Stimulated activated CD8-positive, alpha-beta memory T cell treated with anti-CD3 and anti-CD28 coated beads, Interleukin-4, amount 100 ng/mL, for 24 hours (primary cell): Measurements from ENCODE around the gene CLEC11A.
A peak's percentile ranks its signal among the peaks of the same experiment; 100 is the strongest.

Experiments
- DNase-seq: peaks from one replicate; pipeline ENCODE4 v3.0.0-alpha.2; 2020; ENCODE audit warnings: low read depth

The CLEC11A gene, protein sequence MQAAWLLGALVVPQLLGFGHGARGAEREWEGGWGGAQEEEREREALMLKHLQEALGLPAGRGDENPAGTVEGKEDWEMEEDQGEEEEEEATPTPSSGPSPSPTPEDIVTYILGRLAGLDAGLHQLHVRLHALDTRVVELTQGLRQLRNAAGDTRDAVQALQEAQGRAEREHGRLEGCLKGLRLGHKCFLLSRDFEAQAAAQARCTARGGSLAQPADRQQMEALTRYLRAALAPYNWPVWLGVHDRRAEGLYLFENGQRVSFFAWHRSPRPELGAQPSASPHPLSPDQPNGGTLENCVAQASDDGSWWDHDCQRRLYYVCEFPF

DNA sequence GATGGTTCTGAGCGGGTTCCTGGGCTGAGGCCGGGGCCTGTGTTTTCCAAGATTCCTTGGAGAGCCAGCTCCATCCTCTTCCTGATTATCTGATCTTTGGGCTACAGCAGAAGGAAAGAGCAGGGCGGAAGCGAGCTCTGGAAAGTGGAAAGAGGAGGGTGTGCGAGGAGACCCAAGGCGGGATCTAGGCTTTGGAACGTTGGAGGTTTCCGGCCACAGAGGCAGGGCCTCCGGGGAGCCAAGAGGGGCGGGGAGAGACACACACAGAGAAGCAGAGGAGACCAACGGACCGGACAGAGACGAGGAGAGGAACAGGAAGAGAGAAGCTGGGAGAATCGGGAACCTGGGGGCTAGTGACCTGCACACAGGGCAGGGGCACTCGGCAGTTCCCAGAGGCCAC lies at the start of gene CLEC11A:
Gene CLEC11A, plus strand, starts transcription at position 296 of the 400 bp plus-strand sequence. CDS start 162 bp downstream, outside the sequence.
- DNase-seq = no peak

DNA sequence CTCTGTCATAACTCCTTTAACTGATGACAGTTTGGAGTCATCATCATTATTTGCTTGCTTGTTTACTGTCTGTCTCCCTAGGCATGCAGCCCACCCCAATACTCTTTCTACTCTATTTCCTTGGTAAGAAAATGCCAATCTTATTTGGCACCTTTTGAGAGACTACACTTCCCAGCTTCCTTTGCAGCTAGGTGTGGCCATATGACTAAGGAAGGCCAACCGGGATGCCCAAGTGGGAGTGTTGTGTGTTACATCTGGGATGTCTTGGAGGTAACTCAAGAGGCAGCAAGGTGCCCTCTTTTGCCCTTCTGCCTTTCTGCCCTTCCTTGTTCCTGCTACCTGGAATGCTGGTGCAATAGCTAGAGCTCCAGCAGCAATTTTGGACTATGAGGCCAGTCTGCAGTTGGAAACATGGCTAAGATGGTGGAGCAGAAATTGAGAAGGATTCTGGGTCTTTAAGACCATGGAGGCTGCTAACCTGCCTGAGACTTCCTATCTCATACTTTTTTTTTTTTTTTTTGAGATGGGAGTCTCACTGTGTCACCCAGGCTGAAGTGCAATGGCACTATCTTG lies 46.5 kb upstream of the CLEC11A start:
- DNase-seq = no peak

DNA sequence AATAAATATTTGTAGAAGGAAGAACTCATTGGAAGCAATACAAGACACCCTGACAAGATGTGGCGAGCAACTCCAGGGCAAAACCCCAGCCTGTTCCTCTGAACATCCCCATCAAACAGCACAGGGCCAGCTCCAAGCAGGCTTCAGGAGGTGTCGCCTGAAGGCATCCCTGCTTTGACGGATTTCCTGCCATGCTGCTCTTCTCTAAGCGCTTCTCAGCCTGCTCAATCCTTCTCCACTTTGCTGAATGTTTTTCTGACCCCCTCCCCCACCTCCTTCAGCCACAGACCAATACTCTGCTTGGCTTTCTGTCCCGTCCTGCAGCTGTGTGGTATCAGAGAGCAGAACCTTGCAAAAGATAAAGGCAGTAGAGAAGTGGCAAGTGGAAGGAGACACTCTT lies 45.5 kb upstream of the CLEC11A start:
- DNase-seq = no peak

DNA sequence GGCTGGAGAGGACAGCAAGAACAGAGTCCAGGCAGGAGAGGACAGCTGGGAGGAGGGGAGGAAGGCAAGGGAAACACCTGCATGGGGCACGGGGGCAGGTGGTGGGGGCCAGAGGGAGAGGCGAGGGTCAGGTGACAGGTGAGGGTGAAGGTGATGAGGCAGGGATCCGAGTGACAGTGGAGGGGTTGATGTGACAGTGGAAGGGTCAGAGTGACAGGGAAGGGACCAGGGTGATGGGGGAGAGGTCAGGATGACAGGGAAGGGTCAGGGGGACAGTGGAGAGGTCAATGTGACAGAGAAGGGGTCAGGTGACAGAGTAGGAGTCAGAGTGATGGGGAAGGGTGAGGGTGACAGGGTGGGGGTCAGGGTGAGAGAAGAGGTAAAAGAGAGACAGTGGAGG lies 44.8 kb upstream of the CLEC11A start:
- no peak for DNase-seq

DNA sequence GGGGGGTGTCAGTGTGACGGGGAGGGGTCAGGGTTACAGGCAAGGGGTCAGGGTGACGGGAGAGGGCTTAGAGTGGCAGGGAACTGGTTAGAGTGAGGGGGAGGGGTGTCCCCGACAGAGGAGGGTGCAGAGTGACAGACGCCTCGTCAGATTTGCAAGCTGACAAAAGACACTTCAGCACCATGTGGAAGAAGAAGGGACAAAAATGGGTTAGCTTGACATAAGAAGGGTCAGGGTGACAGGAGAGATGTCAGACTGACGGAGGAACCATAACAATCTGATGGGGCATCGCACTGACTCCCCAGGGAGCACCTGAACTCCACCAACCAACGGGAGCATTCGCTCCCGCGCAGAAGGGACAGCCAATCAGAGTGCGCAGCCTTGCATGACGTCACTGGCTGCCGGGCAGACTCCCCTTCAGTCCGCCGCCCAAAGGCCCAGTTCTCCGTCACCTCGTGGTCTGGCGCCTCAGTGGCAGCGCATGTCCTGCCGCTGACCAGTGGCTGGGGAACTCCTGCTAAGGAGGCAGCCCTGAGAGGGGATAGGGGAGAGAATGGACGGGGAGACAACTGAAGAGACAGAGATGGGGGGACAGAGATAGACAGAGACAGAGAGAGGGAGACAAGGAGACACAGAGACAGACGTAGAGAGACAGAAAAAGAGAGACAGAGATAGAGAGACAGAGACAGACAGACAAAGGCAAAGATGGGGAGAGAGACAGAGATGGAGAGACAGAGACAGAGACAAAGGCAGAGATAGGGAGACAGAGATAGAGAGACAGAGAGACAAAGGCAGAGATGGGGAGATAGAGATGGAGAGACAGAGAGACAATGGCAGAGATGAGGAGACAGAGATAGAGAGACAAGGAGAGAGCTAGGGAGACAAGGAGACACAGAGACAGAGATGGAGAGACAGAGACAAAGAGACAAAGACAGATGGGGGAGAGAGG lies 43.7 kb upstream of the CLEC11A start:
- peak; percentile 64 for DNase-seq

DNA sequence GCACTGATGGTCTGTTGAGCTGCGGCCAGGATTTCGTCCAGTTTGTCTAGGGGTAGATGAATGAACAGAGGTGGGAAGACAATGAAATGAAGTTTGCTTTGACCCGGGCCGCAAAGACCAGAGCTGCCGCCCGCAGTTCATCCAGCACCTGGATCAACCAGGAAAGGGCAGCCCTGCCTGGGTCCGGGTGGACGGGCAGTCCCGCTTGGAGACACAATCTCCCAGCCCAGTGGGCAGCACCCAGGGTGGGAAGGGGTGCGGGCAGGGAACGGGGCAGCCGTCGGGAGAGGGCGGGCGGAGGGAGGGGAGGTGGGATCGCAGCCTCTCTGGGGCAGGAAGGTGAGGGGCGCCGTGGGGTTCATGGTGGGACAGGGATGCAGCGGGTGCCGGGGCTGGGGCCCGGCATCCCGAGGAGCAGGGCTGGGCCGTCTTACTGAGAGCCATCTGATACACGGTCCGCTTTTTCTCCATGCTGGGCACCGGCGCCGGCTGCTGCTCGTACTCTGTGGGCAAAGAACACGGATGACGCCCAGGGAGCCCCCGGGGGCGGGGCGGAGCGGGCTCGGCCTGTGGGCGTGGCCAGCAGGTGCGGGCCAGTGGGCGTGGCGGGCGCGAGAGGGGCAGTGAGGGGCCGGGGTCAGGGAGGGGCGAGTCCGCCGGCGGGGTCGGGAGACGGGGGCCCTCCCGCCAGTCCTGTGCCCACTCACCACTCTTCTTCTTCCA lies 36.7 kb upstream of the CLEC11A start:
- no peak for DNase-seq

DNA sequence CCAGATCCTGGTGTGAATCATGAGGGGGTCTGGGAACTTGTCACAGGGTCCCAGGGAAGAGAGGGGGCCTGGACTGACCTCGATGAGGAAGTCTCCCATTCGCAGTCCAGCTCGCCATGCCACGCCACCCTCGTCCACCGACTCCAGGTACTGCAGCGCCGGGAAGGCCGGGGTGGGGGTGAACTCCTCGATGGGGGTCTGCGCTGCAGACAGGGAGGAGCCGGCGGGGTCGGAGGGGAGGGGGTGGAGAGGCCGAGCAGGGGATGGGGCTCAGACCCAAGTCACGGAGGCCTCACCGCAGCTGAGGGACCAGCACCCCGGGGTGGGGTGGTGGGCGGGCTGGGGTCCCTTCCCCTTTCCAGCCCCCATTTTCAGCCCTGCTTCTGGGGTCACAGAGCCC lies 34.4 kb upstream of the CLEC11A start:
- DNase-seq = no peak

DNA sequence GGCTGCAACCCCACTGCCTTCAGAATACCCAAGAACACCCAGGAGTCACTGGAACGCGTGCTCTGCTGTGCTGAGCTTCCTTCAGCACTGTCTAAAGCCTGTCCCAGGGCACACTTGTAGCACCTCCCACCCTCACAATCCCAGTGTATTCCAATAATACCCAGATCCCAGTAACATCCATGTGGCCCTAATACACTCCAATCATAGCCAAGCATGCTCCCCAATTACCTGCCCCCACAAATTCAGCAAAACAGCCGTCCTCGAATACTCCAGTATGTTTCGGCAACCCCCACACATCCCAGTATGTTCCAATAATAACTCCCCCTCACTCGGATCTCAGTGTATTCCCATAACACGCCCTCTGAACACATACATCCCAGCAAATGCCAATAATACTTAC lies 32.7 kb upstream of the CLEC11A start:
- no peak for DNase-seq

DNA sequence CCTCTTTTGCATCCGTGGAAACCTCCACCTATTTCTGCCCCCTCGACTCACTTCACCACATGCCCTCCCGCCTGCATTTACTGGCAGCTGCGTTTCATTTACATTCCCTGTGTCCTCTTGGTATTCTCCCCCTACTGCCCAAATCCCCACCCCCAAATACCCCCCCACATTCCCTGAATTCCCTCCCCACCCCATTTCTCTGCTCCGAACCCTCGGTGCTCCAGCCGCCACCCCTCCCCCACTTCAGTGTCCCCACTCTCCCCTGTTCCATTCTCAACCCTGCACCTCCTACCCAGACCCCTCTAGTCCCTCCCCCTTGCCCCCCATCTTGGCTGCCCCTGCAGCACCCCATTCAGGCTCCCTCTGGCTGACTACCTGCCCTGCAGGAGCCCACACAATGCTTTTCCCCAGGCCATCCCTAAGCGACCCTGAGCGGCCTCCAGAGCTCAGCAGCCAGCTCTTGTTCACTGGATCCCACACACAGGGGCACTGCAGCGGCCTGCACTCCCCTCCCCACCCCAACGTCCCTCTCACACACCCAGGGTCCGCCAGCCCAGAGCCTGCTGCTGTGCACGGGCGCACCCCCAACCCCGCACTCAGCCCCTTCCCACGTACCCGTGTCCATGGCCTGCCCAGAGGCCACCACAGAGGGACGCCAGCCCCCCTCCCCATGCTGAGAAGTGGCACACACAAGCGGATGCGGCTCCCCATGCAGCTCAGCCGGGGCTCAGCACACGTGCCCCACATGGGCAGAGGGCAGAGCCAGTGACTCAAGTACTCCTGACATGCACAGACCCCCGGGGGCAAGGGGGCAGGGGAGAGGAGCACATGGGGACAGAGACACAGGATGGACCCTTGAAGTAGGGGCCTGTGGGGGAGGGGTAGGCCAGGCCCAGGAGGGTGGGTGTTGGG lies 29.8 kb upstream of the CLEC11A start:
- no peak for DNase-seq

DNA sequence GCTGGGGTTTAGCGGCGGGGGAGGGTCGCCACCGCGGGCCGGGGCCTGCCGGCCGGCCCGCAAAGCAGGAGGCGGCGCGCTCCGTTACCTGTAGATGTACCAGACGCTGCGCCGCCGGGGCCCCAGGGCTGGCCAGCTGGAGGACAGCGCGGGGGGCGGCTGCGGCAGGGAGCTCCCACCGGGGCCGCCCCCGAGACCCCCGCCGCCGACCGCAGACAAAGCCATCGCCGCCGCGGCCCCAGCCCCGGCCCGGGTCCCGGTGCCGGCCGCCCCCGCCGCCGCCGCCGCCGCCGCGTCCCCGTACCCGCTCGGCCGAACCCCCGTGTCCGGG lies 28.4 kb upstream of the CLEC11A start:
- DNase-seq = no peak

DNA sequence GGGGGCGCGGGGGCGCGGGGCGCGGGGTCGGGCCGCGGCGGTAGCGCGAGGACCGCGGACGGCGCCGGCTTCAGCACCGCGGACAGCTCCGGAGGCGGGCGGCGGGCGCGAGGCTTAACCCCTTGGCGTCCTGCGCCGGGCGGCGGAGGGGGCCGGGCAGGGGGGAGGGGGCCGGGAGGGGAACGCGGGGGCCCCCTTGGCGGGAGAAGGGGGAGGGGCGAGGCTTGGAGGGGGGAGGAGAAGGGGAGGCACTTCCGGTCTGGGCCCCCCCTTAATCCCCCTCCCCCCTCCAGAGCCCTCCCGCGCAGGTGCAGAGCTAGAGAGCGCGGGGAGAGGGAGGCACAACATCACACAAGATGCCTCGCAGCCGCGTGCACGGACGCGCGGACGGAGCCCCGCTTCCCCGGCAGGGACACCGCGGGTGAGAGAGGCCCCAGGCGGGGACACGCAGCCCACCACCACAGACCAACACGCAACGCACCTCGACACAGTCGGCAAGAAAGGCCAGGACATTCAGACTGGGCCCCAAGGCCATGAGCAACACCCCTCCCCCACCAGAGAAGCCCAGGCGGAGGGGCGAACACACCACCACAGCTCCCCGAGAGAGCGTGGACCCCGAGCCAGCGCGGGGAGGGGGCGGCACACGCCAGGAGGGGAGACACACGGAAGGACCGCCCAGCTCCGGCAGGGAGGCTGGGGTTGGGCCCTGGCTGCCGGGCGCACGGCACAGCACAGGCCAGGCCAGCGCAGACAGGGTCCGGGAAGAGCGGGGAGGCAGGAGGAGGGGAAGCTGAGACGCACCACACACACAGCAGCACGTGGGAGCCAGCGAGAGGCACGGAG lies 27.7 kb upstream of the CLEC11A start:
- DNase-seq = no peak

DNA sequence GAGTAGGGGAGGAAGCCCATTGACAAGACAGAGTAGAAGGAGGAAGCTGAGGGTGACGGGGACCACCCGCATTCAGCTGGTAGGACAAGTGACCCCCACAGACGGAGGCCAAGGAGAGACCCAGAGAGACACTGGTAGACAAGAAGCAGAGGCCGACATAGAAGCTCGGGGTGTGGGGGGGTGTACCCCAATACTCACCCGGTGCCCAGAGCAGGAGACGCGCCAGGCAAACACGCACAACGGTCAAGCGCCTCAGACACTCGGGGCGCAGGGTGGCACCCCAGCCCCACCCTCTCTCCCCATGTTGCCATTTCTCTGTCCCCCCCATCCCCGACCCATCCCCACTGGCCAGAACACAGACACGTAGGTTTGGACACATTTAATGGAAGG lies 27.1 kb upstream of the CLEC11A start:
- DNase-seq = no peak

DNA sequence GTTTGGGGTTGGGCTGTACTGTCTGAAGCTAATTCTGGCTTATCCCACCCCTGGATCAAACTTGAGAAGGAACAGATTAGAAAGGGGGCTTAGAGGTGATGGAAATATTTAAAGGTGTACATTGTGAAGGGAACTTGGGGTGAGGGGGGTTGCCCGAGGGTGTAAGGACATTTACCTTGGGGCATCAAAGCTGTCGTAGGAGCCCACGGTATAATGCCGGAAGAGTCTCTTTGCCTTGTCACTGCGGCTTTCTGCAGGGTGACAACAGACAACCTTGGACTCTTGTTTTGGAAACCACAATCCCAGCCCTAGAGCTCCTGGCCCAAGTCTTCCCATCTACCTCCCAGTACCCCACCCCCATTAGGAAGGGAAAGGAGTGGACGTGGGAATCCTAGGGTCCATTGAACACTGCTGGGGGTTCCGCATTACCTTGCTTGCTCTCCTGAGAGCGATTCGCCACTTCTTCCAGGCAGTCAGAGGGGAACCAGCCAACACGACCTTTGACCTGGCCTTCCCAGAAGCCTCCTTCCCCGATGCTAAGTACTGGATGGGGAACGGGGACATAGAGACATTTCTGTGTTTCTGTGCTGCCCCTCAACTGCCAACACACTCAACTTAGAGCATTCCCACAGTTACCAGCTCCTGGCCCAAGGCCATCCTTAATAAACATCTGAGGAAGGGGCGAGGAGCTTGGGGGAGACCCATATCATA lies 25.6 kb upstream of the CLEC11A start:
- no peak for DNase-seq

DNA sequence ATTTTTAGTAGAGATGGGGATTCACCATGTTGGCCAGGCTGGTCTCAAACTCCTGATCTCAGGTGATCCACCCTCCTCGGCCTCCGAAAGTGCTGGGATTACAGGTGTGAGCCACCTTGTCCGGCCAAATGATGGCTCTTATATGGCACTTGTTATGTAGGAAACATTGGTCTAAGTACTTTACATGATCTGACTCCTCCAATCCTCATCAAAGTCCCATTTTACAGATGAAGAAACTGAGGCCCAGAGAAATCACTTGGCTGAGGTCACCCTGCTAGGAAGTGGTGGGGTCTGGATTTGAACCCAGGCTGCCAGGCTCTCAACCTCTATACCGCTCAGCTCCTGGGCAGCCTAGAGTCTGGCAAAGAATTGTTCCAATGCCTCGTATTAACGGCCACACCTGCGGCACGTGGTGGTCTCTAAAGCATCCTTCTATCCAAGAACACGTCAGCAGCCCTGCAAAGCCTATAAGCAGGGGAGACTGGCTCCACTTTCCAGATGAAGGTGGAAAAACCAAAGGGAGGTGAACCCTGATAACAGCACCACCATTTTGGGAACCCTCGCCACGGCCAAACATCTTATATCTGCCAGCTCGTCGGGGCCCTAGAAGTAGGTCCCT lies 21.7 kb upstream of the CLEC11A start:
- no peak for DNase-seq

DNA sequence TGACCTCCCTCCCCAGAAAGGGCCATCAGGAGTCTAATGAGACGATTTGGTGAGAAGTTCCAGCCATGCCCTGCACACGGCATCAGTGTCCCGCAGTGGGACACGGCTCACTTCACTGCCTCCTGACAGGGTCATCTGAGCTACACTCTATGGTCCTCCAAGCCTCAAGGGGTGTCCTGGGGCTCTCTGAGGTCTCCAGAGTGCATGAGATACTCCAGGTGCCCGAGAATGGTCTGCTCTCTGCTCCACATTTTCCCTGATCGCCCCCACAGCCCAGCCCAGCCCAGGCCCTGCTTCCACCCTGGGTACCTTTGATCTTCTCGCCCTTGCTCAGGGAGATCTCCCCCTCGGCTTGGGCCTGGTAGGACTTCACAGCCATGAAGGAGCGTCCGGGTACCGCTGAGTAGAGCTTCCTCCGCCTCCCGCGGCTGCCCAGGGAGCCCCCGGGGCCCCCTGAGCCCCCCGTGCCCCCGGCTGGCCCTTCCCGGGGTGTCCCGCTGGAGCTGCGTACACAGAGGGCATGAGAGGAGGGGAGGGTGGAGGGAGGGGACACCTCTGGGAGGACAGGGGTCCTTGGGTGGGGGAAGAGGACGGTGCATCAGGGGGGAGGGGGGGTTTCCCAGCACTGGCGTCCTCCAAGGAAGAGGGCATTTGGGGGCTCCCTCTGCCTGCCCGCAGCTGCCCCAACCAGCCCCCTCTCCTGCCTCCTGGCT lies 20.9 kb upstream of the CLEC11A start:
- DNase-seq = no peak

DNA sequence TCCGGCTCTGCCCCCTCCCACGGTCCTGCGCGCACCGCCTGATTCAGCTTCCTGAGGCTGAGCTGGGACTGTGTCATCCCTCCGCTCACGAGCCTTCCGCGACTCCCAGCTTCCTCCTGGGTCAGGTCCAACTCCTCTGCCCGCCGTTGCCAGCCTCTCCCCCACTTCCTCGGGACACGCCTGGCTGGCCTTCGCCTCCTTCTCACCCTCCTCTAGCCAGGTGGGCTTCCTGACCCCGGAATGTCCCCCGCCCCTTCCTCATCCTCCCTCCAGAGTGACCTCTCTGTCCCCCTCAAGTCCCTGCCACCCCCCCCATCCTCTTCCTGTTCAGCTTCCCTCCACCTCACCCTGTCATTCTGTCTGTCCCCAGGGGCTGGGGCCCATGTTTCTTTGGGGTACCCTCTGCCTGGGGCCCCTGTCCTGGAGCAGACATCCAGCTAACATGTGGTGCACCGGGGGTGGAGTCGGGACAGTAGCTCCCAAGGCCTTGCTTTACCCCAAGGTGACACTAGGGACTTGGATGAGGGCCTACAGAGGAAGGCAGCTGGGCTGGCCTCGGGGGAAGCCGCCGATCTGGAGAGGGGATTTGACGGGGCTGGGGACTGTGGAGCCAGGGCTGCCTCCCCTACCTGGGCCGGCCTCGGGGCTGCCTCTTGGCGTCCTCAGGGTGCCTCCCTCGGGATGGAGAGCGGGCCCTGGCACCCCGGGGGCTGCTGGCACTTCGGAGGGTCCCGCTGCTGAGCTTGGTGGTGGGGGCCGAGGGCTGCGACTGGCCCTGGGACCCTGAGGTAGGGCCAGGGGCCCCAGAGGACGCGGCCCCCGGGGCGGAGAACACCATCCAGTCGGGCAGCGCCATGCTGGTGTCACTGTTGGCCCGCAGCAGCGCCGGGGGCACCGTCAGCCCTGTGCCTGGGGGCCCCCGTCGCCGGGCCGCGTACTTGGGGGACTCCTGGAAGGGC lies 20.0 kb upstream of the CLEC11A start:
- no peak for DNase-seq
